Measurements from ENCODE around the gene ZNF212.

DNA sequence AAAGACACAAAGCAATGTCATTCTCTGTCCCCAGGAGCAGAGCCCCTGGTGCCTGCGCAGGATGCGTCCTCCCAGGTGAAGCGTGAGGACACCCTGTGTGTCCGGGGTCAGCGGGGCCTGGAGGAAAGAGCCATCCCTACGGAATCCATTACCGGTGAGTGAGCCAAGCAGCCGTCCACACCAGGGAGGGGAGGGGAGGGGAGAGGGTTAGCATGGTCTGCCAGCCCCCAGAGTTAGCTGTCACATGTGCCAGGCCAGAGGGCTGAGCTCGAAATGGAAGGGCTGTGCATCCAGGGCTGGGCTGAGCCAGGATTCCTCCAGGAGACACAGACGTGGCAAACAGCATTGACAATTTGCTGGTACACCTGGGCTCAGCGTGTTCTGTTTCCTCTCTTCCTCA is 28.9 kb upstream of the ZNF212 start:
- no peak for TF ChIP-seq ZNF217 (CRISPR knock-in tag; IDR thresholded peaks at IDR 0.05)
- TF ChIP-seq MEF2D (tag; conservative IDR thresholded peaks at IDR 0.05; ENCODE audit: low read depth), result no peak
- TF ChIP-seq, protein P1, sequence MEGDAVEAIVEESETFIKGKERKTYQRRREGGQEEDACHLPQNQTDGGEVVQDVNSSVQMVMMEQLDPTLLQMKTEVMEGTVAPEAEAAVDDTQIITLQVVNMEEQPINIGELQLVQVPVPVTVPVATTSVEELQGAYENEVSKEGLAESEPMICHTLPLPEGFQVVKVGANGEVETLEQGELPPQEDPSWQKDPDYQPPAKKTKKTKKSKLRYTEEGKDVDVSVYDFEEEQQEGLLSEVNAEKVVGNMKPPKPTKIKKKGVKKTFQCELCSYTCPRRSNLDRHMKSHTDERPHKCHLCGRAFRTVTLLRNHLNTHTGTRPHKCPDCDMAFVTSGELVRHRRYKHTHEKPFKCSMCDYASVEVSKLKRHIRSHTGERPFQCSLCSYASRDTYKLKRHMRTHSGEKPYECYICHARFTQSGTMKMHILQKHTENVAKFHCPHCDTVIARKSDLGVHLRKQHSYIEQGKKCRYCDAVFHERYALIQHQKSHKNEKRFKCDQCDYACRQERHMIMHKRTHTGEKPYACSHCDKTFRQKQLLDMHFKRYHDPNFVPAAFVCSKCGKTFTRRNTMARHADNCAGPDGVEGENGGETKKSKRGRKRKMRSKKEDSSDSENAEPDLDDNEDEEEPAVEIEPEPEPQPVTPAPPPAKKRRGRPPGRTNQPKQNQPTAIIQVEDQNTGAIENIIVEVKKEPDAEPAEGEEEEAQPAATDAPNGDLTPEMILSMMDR (IDR thresholded peaks at IDR 0.05 in 2 of 3, conservative IDR thresholded peaks at IDR 0.05 in 1 of 3; ENCODE audit: insufficient read depth in 2 of 3, low read depth in 1 of 3, low read length in 3 of 3), result no peak
- no peak for TF ChIP-seq SIN3A (IDR thresholded peaks at IDR 0.05; ENCODE audit: borderline replicate concordance in 2 of 2, control insufficient read depth in 1 of 2, low read depth in 2 of 2, low read length in 2 of 2)
- TF ChIP-seq ZNF384 (IDR thresholded peaks at IDR 0.05; ENCODE audit: low read depth, low read length), result no peak
- TF ChIP-seq EZH2 (IDR thresholded peaks at IDR 0.05; ENCODE audit: borderline replicate concordance, low read depth, low read length), result no peak
- no peak for TF ChIP-seq NFE2L1 (tag; IDR thresholded peaks at IDR 0.05; ENCODE audit: borderline replicate concordance, low read depth)
- no peak for TF ChIP-seq MXI1 (IDR thresholded peaks at IDR 0.05; ENCODE audit: low read depth, low read length)

All from K562 (cell line).